Measurements from ENCODE around the gene CCDC9B.

The CCDC9B gene

DNA sequence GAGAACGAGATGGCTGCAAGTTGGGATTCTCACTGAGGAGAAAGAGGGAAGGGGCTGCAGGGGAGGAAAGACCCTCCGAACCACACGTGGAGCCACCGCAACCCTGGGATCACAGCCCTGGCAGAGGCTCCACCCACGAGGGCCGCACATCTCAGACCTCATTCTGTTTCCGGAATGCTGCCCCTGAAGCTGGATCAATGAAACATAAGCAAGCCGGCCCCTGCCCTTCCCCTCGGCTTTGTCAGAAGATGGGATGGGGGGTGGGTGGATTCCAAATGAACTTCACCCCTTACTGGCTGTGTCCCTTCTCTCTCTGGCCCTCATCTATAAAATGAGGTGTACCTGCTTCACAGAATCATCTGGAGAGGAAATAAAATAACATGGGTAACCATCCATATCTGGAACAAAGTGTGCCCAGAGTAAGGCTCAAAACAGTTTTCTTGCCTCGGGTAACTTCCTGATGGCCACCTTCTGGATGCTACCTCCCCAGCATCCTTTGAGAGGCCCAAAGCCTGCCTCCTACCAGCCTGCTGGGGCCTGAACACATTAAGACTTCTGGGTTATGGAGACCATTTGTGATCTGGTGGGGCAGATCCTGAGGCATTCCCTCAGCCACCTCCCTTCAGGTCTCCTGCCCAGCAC lies 4.6 kb upstream of the CCDC9B start:
- no peak for DNase-seq (ENCODE audit: low spot score)

DNA sequence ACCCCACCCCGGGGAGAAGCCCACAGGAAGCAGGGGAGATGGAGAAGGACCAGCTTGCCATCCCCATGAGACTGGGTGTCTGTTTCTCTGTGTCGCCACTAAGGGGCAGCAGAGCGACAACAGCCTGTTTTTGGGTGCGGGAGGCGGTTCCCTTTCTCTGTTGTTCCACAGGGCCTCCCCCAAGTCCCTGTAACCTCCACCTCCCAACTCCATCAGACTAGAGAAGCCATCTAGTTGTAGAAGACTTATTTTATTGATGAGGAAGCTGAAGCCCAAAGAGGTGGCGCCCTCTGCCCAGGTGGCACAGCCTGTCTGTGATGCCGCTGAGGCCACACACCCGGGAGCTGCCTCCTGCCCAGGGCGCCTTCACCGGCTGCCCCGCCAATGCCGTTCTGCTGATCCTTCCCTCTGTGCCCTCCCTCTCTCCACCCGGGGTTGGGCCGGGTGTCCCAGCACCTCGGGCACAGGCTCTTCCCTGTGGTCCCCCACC lies 3.9 kb upstream of the CCDC9B start:
- DNase-seq (ENCODE audit: low spot score) = peak; percentile 75

DNA sequence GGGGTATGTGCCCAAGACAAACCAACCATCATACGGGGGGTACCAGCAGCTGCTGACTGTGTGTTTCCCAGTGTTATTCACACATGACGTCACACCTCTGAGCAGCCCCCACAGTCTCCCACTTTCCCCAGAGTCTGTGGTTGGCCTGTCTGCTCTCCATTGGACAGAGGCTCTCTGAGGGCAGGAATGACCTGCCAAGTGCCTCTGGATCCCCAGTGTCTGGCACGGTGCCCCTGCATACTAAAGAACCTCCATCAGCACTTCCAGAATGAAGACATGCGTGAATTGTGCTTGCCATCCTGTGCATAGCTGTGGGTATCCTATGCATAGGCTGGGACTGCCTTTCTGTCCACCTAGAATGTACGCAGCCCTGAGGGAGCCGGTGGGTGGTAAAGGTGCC lies 3.5 kb upstream of the CCDC9B start:
- no peak for DNase-seq (ENCODE audit: low spot score)

DNA sequence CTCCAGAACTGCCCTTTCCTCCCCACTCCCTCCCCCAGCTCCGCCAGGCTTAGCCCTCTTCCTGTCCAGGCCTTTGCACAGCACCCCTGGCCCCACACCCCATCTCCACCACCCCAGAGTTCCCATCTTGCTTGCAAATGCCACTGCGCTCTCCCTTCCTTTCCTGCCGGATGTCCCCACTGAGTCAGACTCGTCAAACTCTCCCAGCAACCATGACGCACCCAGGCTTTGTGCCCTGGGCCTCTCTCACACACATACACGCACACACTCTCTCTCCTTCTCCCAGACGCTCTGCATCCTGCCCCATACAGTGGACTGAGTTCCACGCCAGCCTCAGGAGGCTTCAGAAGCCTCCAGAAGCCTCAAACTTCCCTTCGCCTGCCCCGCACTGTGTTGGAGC lies 2.8 kb upstream of the CCDC9B start:
- peak; percentile 96 for DNase-seq (ENCODE audit: low spot score)

DNA sequence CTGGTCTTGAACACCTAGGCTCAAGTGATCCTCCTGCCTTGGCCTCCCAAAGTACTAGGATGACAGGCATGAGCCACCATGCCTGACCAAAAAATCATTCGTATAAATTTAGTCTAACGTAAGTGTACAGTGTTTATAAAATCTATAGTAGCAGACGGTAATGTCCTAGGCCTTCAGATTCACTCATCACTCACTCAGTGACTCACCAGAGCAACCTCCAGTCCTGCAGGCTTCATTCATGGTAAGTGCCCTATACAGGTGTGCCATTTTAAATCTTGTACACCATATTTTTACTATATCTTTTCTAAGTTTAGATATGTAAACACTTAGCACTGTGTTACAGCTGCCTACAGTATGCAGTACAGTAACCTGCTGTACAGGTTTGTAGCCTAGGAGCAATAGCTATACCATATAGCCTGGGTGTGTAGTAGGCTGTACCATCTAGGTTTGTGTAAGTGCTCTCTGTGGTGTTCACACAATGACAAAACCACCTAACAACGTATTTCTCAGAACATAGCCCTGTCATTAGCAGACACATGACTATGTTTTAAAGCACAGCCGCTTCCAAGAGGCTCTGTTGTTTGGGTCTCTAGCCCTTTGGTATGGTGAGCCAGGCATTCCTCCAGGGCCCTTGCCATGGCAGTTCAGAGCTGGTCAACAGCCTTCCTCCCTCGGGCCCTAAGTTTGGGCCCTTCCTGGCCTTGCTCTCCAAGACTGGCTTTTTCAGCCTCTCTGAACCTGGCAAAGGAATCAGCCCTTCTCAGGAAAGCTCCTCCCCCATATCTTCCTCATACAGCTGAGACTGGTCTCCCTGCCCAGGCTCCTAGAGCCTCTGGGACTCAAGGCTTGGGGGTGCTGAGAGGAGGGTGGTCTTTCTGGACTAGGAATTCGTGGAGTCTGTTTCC lies 1.9 kb upstream of the CCDC9B start:
- DNase-seq (ENCODE audit: low spot score) = peak; percentile 56

DNA sequence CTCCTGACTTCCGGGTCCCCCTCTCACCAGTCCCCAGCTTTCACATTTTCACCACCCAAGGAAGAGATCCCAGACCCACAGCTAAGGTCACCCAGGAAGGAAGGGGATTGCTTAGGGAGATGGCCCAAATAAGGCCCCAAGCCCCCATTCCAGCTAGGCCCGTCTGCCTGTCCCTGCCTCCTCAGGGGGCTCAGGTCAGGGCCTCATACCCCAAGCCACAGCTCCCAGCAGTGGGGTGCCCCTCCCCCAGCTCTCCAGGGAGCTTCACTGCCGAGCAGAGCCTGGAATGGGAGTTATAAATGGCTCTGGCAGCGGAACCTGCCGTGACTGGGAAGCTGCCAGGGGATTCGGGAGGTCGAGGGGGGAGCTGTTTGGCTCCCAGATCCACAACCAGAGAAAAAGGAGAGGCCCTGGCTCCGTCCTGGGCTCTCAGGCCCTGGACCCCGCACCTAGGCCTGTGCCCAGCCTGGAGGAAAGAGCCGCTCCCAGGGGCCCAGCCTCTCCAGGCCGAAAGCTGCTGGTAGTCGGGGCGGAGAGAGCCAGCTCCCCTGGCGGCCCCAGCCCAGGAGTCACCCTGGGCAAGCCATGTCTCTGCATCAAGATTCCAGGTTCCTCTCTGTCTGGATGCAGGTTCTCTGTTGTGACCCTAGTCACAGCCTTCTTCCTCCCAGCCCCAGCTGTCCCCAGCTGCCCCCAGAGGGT lies 550 bp downstream of the CCDC9B start:
- no peak for DNase-seq (ENCODE audit: low spot score)

DNA sequence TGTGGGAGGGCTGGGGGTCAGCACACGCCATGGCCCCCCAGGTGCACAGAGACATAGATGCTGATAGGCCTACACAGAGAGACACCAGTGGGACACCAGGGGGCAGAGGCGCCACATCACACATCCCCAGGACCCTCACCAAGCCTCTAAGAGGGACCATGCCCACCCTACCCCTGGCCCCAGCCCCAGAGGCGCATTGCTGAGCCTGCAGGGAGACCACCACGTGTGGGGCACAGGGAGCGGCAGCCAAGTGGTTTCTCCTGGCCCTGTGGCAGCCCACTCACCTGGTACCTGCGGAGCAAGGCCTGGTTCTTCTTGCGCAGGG lies 1.2 kb downstream of the CCDC9B start:
- DNase-seq (ENCODE audit: low spot score) = no peak

DNA sequence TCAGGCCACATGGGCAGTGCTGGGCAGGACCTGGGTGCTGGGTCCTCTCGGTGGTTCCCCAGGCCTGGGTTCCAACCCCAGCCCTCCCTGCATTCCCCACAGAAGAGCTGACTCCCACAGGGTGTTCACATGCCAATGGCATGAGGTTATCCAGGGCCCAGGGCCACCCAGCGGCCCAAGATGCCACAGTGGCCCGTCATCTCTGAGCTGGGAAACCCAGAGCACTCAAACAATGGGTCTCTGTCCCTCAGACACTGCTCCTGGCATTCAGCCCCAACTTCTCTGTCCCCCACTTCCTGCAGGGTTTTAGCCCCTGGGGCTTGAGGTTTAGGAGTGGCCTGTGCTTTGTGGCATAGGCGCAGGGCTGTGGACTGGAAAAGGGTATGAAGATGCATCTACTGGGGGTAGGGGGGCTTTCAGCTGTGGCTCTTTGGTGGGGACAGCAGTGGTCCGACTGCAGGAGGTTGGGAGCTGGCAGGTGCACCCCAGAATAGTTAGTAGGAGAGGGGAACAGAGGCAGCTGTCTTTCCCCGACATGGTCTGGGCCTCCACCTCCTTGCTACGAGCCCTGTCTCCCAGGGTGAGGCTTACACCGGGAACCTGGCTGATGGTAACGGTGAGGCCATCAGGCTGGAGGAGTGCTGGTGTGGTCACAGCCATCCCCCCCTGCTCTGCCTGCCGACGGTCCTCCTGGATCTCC lies 1.7 kb downstream of the CCDC9B start:
- peak; percentile 36 for DNase-seq (ENCODE audit: low spot score)

DNA sequence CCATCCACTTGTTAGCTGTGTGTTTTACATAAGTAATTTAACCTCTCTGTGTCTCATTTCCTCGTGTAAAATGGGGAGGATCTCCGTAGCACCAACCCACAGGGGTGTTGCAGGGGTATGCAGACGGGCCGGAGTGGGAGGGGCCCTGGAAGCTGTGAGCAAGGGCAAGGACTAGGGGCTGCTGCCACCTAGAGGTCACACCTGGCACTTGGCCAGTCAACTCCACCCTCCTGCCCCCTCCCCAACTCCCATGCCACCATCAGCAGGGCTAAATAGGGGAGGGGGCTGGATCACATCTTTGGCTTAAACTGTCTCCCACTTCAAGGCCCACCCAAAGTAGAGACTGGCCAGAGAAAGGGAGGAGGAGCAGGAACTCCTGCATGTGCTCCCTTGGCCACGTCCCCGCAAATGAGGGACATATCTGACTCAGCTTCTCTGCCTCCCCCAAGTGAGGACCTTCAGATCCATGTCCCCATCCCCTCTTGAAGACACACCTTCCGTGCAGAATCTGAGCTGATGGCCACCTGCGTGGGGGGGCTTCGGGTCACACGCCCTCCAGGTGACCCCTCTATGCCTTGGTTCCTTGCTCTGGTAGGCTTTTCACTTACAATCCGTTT lies 2.6 kb downstream of the CCDC9B start:
- DNase-seq (ENCODE audit: low spot score) = peak; percentile 84

DNA sequence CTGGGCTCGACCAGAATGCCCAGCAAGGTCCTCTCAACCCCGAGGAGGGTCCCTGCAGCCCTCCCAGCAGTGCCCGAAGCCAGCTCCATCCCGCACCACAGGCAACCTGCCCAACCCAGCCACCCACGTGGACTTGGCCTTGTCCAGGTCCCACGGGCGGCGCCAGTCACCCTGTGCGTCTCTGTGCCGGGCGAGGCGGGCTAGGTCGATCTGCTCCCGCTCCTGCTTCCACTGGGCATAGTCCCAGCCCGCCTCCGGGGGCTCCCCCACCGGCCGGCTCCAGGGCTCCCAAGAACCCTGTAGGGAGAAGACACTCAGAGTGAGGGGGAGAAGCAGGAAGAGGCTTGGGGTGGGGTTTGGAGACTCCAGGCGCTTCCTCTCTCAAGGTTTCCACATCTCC lies 3.1 kb downstream of the CCDC9B start:
- DNase-seq (ENCODE audit: low spot score) = no peak

DNA sequence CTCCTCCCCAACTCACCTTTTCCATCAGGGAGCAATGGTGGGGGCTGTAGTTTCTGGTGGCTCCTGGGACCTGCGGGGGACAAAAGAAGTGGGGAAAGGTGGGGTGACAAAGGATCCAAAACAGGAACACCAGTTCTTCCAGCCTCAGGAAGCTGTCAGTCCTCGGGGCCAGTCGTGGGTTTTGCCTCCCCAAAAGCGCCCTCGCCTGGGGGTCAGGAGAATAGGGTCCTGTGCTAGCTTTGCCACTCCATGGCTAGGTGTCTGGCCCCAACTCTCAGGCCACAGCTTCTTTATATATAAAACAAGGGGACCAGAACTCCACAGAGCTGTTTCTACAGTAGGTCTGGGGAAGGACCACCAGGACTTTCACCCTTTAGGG lies 4.0 kb downstream of the CCDC9B start:
- DNase-seq (ENCODE audit: low spot score) = no peak

DNA sequence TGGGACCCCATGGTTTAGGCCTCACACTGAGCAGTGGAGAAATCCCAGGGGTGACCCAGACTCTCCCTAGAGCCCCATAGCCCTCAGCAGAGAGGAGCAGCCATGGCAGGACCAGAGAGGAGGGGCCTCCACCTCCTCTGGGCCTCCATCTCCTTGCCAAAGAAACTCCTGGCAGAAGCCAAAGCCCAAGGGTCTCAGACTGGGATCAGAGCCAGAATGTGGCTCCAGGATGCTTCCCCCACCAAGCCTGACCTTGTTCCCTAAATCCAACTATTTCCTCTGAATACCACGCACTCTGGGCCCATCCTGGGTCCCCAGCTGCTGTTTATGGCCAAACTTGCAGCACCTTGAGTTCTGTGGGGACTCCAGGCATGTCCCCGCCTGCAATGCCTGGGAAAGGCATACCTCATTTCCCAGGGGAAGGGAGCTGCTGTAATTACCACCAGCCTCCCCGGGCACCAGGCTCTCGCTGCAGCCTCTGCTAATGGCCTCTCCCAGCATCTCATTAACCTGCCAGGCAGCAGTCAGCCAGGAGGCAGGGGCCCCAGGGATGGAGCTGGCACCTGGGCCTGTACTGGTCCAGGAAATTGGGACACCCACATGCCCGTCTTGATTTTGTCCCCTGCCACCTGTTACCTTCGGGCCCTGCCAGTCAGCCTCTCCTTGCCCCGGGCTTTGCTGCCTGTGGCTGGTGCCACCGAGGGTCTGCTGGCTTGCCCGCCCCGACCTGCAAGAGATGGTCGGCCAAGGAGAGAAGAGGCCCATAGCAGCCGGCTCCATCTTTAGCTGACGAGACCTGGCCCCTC lies 4.6 kb downstream of the CCDC9B start:
- DNase-seq (ENCODE audit: low spot score) = no peak

DNA sequence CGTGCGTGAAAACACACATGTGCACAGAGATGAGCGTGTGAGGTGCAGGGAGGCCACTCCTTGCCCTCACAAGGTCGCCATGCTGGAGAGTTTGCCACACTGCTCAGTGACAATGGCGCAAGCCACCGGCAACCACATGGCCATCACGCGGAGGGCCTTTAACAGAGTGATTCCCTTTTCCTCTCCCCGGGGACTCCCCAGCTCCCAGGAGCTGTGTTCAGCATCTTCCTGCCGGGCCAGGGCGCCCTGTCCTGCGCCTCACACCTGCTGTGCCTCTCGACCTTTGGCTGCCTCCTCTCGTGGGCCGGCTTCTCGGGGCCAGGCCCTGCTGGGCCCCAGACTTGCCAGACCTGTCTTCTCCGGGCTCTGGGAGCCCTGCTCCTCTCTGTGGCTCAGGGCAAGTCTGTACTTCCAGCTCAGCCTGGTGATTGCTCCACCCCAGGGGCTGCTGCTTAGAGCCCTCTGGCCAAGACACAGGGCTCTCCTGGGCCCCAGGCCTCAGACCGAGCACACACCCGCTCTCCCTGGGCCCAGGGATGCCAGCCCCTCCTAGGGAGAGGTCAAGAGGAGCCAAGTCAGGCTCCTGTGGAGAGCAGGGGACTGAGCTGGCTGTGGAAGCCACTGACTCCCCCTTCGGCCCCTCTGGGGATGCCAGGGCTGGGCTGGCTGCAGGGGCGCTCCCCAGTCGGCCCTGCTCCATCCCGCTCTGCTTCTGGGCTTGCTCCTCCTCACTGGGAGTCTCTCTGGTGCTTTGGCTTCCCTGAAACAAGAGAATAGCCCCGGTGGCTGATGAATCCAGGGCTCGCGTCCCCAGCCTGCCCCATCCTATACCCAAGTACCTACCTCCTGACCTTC lies 5.6 kb downstream of the CCDC9B start:
- no peak for DNase-seq (ENCODE audit: low spot score)

DNA sequence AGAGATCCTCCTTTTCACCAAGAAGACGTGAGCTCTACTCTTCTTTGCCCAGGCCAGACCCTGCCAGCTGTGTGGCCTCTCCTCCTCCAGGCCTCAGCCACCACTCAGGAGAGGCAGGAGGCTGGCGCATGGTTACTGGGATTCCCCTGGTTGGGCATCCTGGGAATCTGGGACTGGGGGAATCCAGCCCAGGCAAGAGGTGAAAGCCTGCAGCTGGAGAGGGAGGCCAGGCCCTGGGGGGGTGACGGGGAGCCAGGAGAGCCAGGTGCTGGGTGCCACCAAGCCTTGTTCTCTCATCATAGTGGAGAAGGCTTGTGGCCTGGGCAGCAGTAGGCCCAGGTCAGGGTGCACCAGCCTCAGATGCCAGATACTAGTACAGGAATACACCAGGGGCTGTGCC lies 6.2 kb downstream of the CCDC9B start:
- no peak for DNase-seq (ENCODE audit: low spot score)

DNA sequence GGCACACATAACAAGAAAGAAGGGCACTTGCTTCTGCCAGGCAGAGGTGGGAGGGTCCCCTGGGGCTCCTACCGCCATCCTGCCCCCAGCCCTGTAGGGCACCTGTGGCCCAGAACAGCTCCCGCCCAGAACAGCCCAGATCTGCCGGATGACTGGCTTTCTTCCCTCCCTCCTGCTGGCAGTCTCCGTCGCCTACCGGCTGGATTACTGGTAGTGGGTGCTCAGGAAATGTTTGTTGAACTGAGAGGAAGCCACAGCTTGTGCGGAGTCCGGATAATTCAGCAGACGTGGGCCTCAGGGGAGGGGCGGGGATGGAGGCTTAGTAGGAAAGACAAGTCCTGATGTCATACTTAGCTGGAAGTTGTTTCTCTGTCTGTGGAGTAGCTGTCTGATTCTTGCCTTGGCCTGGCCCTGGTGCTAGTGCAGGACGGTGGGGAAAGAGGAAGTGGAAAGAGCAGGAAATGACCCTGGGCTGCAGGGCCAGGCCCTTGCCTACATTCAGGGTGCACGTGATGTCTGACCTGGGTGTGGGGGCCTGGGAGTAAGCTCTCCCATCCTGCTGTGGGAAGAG lies 6.7 kb downstream of the CCDC9B start:
- DNase-seq (ENCODE audit: low spot score) = no peak

DNA sequence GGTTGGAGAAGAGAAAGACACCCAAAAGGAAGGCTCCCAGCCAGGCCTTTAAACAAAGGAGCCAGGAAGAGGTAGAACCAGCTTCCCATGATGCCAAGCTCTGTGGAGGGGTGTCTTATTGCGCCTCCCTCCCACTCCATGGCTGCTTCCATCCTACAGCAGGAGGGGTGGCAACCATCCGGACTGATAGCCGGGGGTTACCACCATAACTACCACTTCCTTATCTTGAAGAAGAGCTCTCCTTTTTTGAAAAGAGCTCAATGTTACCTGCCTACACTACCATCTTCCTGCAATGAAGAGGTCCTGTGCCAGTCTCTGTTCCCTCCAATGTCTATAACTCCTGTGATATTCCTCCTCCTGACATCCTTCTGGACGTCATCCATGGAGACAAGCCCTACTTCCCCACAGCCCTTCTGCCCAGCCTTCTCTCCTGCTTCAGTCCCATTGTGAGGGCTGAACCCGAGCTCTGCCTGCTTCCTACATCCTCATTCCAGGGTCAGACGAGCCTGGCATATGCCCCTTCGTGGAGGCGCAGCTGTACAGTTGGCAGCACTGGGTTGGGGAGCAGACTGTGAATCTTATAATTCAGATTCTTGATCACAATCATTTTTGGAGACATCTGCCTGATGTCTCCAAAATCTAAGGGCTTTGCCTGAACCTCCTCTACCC lies 8.5 kb downstream of the CCDC9B start:
- DNase-seq (ENCODE audit: low spot score) = no peak

DNA sequence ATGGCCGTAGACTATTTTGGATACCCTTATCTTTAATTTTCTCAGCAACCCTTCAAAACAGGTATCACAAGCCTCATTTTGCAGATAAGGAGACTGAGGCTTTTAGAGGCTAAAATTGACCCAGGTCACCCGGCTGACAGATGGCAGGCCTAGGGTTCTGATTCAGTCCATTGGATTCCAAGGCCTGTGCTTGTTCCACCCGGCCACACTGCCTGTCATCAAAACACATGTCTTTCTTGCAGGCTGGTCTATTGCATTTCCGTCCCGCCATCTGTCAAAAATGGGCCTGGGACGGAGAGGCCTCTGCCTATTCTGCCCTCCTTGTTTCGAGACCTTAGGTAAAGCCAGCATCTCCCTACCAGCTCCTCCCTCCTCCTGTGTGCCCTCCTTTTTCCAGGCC lies 9.1 kb downstream of the CCDC9B start:
- no peak for DNase-seq (ENCODE audit: low spot score)

DNA sequence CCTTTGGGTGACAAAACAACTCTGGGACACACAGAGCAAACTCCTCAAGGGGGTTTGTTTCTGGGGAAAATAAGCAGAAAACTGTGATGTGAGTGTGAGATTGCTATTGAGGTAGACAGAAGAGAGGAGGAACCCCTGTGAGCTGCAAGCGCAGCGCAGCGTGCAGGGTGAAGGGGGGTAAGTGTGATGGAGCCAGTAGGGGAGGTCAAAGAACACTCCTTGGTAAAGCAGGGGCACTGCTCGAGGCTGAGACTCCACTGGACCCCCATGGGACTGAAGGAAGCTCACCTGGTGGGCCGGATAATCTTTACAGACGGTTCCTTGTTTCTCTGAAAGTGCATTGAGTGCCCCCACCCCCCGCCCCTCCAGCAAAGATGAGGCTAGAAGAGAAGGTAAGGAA lies 9.7 kb downstream of the CCDC9B start:
- no peak for DNase-seq (ENCODE audit: low spot score)

DNA sequence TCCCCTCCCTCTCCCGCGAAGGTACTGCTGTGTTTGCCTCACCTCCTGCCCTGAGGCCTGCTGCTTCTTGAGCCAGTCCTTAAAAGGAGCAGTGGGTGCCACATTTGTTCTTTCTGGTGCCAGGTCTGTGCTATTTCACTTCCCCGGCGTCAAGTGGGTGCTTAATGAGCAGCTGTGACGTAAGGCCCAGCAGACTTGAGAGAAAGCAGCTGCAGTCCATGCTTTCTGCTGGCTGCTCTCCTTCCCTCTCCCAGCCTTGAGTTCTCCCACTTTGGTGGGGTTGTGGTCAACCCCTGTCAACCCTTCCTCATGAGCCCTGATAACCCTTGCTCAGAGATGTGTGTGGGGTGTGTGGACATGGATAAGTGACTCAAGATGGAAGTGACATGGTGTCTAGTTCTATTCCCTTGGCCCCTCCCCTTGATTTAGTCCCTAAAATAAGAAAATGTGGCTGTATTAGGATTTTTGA lies 10.3 kb downstream of the CCDC9B start:
- no peak for DNase-seq (ENCODE audit: low spot score)
